Activated CD4-positive, alpha-beta T cell treated with anti-CD3 and anti-CD28 coated beads, Interleukin-2, amount 50 U/mL, for 48 hours (primary cell): Measurements from ENCODE around the gene ALDH9A1.
"Not testable (repeated sequence)": the region's sequence is repeated elsewhere in the genome, so short reads cannot be mapped to it uniquely, and the experiment has no call there.

ENCODE experiments used
- DNase-seq, 2 experiments: peaks; one replicate each; pipeline ENCODE4 v3.0.0-alpha.2; 2020

The ALDH9A1 gene

GRCh38 chr1:165686121-165686970 is 12.0 kb downstream of the ALDH9A1 start:
- no peak for DNase-seq

GRCh38 chr1:165683848-165684485 is 14.4 kb downstream of the ALDH9A1 start:
- DNase-seq: no peak

- not testable (repeated sequence) for DNase-seq
These were observed 17.6 kb downstream of the ALDH9A1 start for GRCh38 chr1:165680773-165681172.

- DNase-seq: no peak
These were observed 18.1 kb downstream of the ALDH9A1 start for GRCh38 chr1:165680303-165680702.

- DNase-seq: no peak
These were observed 18.9 kb downstream of the ALDH9A1 start for GRCh38 chr1:165679282-165680036.

- no peak for DNase-seq
These were observed 19.9 kb downstream of the ALDH9A1 start for GRCh38 chr1:165678509-165678908.

GRCh38 chr1:165675794-165676193 is 22.6 kb downstream of the ALDH9A1 start:
- no peak for DNase-seq

GRCh38 chr1:165674599-165674998 is 23.8 kb downstream of the ALDH9A1 start:
- no peak for DNase-seq

GRCh38 chr1:165671526-165671925 is 26.8 kb downstream of the ALDH9A1 start:
- no peak for DNase-seq

GRCh38 chr1:165668184-165668583 is 30.2 kb downstream of the ALDH9A1 start:
- no peak for DNase-seq

- DNase-seq: no peak
These were observed 32.1 kb downstream of the ALDH9A1 start for GRCh38 chr1:165666152-165666825.

- no peak for DNase-seq
These were observed 36.2 kb downstream of the ALDH9A1 start for GRCh38 chr1:165662186-165662585.

GRCh38 chr1:165661703-165662102 is 36.7 kb downstream of the ALDH9A1 start:
- DNase-seq: no peak

GRCh38 chr1:165659581-165659895 is 38.8 kb downstream of the ALDH9A1 start:
- no peak for DNase-seq

GRCh38 chr1:165658766-165659580 is 39.4 kb downstream of the ALDH9A1 start:
- not testable (repeated sequence) for DNase-seq

GRCh38 chr1:165650981-165651625 is 47.3 kb downstream of the ALDH9A1 start:
- no peak for DNase-seq

GRCh38 chr1:165648919-165649572 is 49.3 kb downstream of the ALDH9A1 start:
- no peak for DNase-seq

- no peak for DNase-seq
These were observed 50.4 kb downstream of the ALDH9A1 start for GRCh38 chr1:165647970-165648369.

GRCh38 chr1:165647517-165647916 is 50.8 kb downstream of the ALDH9A1 start:
- no peak for DNase-seq

GRCh38 chr1:165645654-165646366 is 52.6 kb downstream of the ALDH9A1 start:
- DNase-seq: peak; percentile 21 to 26
